ENCODE results near the gene C1QL3.

C1QL3 gene

GRCh38 chr10:16493884-16494536, 27.7 kb downstream of the C1QL3 start:
- no peak for DNase-seq (ENCODE audit: low read depth)

- no peak for DNase-seq (ENCODE audit: low read depth)
Measured at GRCh38 chr10:16491933-16492332, 29.7 kb downstream of the C1QL3 start.

GRCh38 chr10:16490511-16490910, 31.2 kb downstream of the C1QL3 start:
- no peak for DNase-seq (ENCODE audit: low read depth)

- no peak for DNase-seq (ENCODE audit: low read depth)
Measured at GRCh38 chr10:16483241-16483917, 38.3 kb downstream of the C1QL3 start.

GRCh38 chr10:16481052-16481728, 40.5 kb downstream of the C1QL3 start:
- DNase-seq (ENCODE audit: low read depth) = no peak

GRCh38 chr10:16478801-16479200, 42.9 kb downstream of the C1QL3 start:
- no peak for DNase-seq (ENCODE audit: low read depth)

GRCh38 chr10:16477757-16478156, 43.9 kb downstream of the C1QL3 start:
- DNase-seq (ENCODE audit: low read depth) = no peak

- no peak for DNase-seq (ENCODE audit: low read depth)
Measured at GRCh38 chr10:16472828-16473227, 48.9 kb downstream of the C1QL3 start.

- peak; percentile 11 for DNase-seq (ENCODE audit: low read depth)
Measured at GRCh38 chr10:16470747-16471146, 50.9 kb downstream of the C1QL3 start.

GRCh38 chr10:16466001-16466400, 55.7 kb downstream of the C1QL3 start:
- no peak for DNase-seq (ENCODE audit: low read depth)
